Fibroblast of peridontal ligament (primary cell): ENCODE data around the gene SLC38A5.

Source experiments
- DNase-seq: peaks from one replicate; pipeline ENCODE4 v3.0.0-alpha.2; 2010; ENCODE audit errors: extremely low read depth

The SLC38A5 gene

GRCh38 chrX:48491809-48492208 is 21.7 kb upstream of the SLC38A5 start:
- no peak for DNase-seq

- DNase-seq, result no peak
Measured at GRCh38 chrX:48490661-48491060, 20.6 kb upstream of the SLC38A5 start.

DNA sequence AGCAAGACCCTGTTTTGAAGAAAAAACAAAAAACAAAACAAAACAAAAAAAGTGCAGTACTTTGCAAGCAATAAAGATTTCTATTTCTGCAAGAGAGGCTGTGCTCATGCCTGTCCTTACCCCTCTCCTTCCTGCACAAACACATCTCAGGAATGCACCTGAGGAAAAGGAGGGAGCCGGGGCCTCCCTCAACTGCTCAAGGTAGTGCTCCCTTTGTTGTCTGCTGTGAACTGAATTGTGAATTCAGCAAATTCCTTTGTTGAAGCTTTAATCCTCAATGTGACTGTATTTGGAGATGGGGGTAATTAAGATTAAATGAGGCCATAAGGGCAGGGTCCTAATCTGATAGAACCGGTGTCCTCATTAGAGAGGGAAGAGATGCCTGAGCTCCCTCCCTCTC is 19.8 kb upstream of the SLC38A5 start:
- no peak for DNase-seq

GRCh38 chrX:48489296-48489695 is 19.2 kb upstream of the SLC38A5 start:
- no peak for DNase-seq

DNA sequence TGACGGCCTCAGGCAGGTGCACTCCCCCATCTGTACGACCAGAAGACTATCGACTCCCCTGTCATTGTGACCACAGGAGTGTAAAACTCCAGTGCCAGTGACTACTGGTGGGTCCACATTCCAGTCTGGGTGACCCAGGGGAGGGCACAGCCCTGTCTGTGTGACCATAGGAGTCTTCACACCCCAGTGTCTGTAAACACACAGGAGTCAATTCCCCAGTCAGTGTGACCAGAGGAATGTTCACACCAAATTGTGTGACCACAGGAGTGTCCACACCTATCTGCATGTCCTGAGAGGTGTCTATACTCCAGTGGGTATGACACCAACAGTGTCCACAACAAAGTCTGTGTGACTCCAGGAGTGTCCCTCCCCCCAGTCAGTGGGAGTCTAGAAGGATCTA is 18.0 kb upstream of the SLC38A5 start:
- no peak for DNase-seq

GRCh38 chrX:48487362-48487798 is 17.3 kb upstream of the SLC38A5 start:
- DNase-seq, result peak; percentile 80

- DNase-seq, result no peak
Measured at GRCh38 chrX:48482526-48482925, 12.5 kb upstream of the SLC38A5 start.

GRCh38 chrX:48480583-48480982 is 10.5 kb upstream of the SLC38A5 start:
- DNase-seq, result no peak

DNA sequence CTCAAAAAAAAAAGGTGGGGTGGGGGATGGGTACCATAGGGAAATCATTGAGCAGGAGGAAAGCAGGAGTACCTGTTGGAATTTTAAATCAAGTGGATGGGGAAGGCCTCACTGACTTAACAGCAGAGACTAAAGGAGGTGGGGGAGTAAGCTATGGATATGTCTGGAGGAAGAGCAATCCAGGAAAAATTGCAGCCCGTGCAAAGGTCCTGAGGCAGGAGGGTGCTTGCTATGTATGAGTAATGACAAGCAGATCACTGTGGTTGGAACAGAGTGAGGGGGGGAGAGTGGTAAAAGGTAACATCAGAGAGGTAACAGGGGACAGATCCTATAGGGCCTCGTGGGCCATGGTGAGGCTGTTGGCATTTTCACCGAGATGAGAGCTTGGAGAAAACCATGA is 10.1 kb upstream of the SLC38A5 start:
- DNase-seq, result no peak

DNA sequence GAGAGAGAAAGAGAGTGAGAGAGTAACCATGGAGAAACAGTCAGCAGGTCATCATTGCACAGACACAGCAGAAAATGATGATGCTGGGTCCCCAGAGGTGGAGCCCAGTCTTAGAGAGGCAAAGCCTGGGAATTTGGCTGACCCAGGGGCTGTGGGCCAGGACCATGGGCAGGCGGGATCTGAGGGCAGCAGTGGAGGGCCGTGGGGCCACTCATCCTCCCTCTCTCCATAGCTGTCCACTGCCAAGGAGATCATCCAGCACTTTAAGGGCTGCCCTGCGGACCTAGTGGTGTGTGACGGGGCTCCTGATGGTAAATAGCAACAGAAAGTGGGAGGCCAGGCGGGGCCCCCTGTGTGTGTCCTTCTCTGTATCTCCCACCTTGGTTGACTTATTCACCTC is 8.7 kb upstream of the SLC38A5 start:
- no peak for DNase-seq

DNA sequence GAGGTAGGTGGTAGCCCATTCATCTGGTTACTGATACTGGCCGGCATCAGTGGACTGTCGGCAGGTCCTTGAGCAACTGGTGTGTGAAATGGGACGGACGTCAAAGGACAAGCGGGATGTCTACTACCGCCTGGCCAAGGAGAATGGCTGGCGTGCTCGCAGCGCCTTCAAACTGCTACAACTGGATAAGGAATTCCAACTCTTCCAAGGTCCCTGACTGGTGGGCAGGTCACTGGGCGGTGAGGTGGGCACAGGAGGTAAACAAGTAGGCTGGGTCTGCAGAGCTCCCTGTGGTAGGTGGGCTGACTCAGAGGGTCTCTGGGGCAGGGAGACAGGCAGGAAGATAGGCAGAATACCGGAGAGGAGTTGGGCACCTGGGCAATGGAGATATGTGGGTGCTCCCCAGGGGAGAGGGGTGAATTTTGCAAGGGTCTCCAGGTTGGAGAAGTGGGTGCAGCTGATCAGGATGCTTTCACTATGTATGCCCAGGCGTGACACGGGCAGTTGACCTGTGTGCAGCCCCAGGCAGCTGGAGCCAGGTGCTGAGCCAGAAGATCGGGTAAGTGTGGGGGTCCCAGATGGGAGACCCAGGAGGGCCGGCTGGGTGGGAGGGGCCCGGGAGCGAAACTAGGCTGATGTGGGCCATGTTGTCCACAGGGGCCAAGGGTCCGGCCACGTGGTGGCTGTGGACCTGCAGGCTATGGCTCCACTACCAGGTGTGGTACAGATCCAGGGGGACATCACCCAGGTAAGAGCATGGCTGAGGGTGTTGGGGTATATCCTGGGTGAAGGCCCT is 8.1 kb upstream of the SLC38A5 start:
- DNase-seq, result no peak

DNA sequence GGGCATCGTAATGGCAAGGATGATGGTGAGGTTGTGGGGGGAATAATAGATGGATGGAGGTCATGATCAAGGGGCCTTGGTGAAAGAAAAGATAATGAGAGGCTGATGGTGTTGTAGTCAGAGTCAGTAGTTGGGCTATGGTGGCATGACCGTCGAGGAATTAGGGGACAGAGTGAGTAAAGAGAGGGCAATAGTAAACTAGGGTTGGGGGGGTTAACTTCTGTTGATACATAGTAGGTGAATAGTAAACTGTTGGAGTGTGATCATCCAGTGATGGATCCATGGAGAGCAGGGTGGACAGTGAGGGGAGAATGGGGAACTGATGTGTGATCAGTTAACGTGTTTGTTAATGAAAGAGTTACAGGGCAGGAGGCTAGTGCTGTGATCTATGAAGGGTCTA is 6.9 kb upstream of the SLC38A5 start:
- DNase-seq, result no peak

DNA sequence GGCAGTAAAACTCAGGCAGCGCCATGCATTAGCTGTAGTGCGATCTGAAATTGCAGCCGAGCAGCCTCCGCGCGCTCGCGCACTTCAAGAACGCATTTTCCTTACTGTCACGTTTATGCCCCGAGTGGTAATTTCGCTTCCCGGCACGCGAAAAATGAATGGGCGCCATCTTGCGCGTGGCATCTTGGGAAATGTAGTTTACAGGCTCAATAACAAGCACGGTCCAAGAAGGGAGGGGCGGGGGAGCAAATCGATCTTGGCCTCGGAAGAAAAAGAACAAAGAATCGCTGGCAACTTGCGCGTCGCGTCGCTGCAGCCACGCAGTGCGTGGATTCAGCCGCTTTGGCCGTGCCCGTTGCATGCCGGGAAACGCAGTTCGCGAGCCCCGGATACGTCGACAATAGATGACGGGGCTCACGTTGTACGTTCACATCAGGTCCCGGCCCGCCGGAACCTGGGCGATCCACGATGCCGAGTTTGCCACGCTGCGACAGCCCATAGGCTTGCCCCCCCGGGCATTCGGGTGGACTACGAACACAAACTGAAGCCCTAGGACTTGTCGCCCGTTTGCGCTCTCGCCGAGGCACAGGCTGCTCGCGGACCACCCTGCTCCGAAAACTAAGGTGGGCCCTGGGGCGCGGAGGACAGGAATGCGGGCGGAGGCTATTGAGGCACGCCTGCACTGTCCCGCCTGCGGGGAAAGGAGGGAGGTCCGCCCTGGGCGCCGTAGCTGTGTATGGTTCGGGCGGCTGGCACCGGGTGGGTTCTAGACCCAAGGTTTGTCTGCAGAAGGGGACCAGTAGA is 5.9 kb upstream of the SLC38A5 start, which contains the start of gene FTSJ1:
TSS of gene FTSJ1 (plus strand) at position 426 of the 804 bp plus-strand sequence. CDS start 1,849 bp downstream, outside the sequence.
- DNase-seq, result peak; percentile 92

DNA sequence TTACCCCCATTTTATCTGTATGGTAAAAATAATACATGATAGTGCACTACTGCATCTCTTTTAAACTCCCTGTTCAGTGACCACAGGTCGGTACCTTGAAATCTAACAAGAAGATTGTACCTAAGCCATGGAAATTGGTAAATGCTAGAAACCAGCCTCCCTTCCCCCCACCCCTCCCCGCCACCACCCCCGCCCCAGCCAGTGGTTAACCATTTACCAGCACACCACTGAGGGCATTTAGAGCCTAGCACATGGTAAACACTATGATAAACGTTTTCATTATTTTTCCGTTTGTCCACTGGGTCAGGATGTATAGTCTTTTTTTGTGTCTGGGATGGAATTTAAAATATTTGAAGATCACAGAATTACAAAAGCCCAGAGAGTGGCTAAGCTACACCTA is 5.2 kb upstream of the SLC38A5 start:
- no peak for DNase-seq

GRCh38 chrX:48474581-48474980 is 4.5 kb upstream of the SLC38A5 start:
- no peak for DNase-seq

DNA sequence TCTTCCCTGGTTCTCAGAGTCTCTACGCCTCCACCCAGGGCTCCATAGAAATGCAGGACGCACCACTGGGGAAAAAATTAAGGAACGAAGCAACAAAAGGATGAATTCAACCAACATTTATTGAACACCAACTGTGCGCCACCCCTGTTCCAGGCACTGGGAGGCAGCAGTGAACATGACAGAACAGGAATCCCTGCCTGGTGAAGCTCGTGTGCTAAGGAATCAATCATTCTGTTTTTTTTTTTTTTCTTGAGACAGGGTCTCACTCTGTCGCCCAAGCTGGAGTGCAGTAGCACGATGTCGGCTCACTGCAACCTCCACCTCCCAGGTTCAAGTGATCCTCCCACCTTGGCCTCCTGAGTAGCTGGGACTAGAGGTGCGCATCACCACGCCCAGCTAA is 4.1 kb upstream of the SLC38A5 start:
- peak; percentile 34 for DNase-seq

GRCh38 chrX:48473704-48473990 is 3.6 kb upstream of the SLC38A5 start:
- no peak for DNase-seq

GRCh38 chrX:48472851-48473703 is 3.0 kb upstream of the SLC38A5 start:
- DNase-seq, result no peak

DNA sequence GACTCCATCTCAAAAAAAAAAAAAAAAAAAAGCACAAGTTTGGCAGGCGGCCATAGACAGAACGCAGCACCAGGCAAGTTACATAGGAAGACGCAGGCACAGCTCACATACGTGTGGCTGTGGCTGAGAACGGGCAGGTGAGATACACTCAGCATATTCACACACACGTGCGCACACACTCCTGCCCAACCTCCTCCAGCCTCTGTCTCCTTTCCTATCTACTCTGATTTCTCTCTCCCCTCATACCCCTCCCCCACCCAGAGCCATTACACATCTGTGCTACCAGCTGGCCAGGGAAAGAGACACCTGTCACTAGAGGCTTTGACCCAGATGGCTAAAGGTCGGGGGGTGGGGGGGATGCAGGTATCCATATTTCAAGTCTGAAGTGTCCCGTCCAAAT is 2.2 kb upstream of the SLC38A5 start:
- DNase-seq, result no peak

- no peak for DNase-seq
Measured at GRCh38 chrX:48471504-48471903, 1.4 kb upstream of the SLC38A5 start.

GRCh38 chrX:48470833-48471118 is 716 bp upstream of the SLC38A5 start:
- no peak for DNase-seq
